ENCODE measurements around the gene ALLC.

ALLC gene

DNA sequence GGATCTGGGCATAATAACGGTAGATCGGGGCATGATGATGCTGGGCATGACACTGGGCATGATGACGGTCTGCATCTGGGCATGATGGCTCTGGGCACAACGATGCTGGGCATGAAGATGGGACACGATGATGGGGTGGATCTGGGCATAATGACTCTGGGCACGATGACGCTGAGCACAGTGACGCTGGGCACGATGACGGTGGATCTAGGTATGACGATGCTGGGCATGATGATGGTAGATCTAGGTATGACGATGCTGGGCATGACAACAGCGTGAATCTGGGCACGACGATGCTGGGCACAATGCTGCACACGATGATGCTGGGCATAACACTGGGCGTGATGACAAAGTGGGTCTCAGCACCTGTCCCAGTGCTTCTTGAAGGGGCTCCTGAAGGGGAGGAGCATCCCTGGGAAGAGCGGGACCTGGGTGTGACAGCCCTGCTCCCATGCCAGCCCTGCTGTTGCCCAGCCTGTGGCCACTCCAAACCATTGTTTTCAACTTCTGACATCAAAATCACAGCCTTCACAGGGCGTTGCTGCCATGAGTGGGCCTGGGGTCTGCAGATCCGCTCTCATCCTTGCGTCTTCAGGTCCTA is 30.4 kb upstream of the ALLC start:
- Histone ChIP-seq H3K4me2 (no peak overlapping the region), H3K9ac (no peak overlapping the region), H3K27me3 (no peaks in the 10 kb centered on the region), H3K4me1 (no peaks in the 10 kb centered on the region), H3K4me3 (no peak overlapping the region), H3K36me3 (no peaks in the 10 kb centered on the region), H4K20me1 (no peaks in the 10 kb centered on the region), H3K9me3 (no peaks in the 10 kb centered on the region), H3K27ac (no peak overlapping the region)
- TF ChIP-seq Cebpa-rat (IDR thresholded peaks at IDR 0.05): no peak

DNA sequence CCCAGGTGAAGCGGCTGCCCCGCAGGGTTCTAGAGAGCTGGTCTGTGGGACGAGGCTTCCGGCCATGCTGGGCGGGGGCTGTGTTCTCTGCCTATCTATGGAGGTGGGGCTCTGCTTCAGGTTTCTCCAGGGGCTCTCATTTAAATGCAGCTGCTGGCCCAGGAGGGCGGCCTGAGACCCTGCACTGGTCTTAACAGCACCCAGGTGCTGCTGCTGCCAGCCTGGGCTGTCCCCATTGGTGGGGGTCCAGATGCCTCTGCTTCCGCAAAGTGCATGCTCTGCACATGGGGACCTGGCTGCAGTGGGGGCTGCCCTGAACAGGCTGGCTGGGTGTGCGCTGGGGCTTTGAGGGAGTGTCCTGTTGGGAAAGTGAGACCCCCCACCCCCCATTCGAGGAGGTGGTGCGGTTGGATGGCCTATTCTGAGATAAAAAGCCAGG is 29.7 kb upstream of the ALLC start:
- Histone ChIP-seq H3K27me3 (no peaks in the 10 kb centered on the region), H3K4me2 (no peak overlapping the region), H4K20me1 (no peaks in the 10 kb centered on the region), H3K4me1 (no peaks in the 10 kb centered on the region), H3K4me3 (no peak overlapping the region), H3K9me3 (no peaks in the 10 kb centered on the region), H3K27ac (no peak overlapping the region), H3K36me3 (no peaks in the 10 kb centered on the region), H3K9ac (no peak overlapping the region)
- TF ChIP-seq Cebpa-rat (IDR thresholded peaks at IDR 0.05): no peak

DNA sequence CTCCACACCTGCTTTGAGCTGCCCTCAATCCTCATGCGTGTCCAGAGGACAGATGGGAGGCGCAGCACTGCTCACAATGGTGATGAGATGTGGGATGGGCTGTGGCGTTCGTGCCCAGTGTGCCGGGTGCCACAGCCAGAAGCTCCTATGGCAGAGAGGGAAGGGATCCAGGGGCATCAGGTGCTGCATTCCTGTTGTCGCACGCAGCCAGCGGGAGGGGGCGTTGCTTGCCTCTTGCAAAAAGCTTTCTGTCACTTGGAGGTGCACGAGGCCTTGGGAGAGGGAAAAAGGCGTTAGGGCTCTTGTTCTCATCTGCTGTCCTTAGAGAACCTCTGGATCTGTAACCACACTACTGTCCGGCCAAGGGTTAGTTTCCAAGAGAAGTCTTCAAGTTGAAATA is 29.2 kb upstream of the ALLC start:
- no peaks in the 10 kb centered on the region for H3K36me3 ChIP-seq
- no peak for TF ChIP-seq Cebpa-rat (IDR thresholded peaks at IDR 0.05)
- H3K9ac ChIP-seq: no peak overlapping the region
- no peaks in the 10 kb centered on the region for H3K9me3 ChIP-seq
- H3K27ac ChIP-seq: no peak overlapping the region
- no peaks in the 10 kb centered on the region for H3K4me1 ChIP-seq
- H4K20me1 ChIP-seq: no peaks in the 10 kb centered on the region
- no peaks in the 10 kb centered on the region for H3K27me3 ChIP-seq
- no peak overlapping the region for H3K4me3 ChIP-seq
- no peak overlapping the region for H3K4me2 ChIP-seq

DNA sequence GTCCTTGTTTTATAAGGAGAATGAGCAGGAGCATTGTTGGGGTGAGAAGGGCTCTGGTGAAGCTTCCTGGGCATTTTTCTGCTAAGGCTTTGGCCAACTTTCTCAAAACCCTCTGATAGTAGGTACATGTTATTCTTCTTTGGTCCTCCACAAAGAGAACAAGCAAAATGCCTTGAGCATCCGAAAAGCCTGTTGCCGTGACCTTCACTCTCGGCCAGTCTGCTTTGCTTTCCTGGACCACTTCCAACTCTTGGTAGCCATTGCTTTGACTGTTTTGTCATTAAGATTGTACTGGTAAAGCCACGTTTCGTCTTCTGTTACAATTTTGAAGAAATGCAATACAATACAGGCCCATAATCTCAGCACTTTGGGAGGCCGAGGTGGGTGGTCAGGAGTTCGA is 27.4 kb upstream of the ALLC start:
- no peak overlapping the region for H3K9ac ChIP-seq
- no peak overlapping the region for H3K27ac ChIP-seq
- no peak overlapping the region for H3K4me3 ChIP-seq
- TF ChIP-seq Cebpa-rat (IDR thresholded peaks at IDR 0.05): no peak
- H3K4me1 ChIP-seq: no peaks in the 10 kb centered on the region
- H3K9me3 ChIP-seq: no peaks in the 10 kb centered on the region
- H3K36me3 ChIP-seq: no peaks in the 10 kb centered on the region
- H3K4me2 ChIP-seq: no peak overlapping the region
- H3K27me3 ChIP-seq: no peaks in the 10 kb centered on the region
- H4K20me1 ChIP-seq: no peaks in the 10 kb centered on the region

DNA sequence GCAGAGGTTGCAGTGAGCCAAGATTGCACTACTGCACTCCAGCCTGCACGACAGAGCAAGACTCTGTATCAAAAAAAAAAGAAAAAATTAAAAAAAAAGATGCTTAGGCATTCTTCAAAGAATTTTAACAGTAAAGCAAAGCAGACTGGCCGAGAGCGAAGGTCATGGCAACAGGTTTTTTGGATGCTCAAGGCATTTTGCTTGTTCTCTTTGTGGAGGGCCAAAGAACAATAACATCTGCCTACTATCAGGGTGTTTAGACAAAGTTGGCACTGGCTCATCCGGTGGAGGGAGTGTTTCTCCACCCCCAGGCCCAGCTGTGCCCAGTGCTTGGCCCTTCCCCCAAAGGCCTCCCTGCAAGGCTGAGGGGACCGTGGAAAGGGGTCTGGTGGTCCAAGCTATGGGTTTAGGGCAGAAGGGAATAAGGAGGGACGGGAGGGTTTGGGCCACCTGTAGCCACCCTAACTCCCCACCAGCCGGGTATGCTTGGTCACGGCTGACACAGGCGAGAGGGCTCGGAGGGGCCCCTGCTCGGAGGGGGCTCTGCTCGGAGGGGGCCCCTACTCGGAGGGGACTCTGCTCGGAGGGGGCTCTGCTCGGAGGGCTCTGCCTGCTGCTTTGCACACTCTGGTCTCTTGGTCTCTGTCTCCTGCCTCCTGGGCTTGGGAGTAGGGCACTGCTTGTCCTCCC is 26.7 kb upstream of the ALLC start:
- H3K9ac ChIP-seq: no peak overlapping the region
- no peaks in the 10 kb centered on the region for H3K4me1 ChIP-seq
- no peaks in the 10 kb centered on the region for H3K27me3 ChIP-seq
- no peak overlapping the region for H3K4me3 ChIP-seq
- H3K9me3 ChIP-seq: no peaks in the 10 kb centered on the region
- no peak overlapping the region for H3K4me2 ChIP-seq
- no peak overlapping the region for H3K27ac ChIP-seq
- no peak for TF ChIP-seq Cebpa-rat (IDR thresholded peaks at IDR 0.05)
- no peaks in the 10 kb centered on the region for H4K20me1 ChIP-seq
- H3K36me3 ChIP-seq: no peaks in the 10 kb centered on the region

DNA sequence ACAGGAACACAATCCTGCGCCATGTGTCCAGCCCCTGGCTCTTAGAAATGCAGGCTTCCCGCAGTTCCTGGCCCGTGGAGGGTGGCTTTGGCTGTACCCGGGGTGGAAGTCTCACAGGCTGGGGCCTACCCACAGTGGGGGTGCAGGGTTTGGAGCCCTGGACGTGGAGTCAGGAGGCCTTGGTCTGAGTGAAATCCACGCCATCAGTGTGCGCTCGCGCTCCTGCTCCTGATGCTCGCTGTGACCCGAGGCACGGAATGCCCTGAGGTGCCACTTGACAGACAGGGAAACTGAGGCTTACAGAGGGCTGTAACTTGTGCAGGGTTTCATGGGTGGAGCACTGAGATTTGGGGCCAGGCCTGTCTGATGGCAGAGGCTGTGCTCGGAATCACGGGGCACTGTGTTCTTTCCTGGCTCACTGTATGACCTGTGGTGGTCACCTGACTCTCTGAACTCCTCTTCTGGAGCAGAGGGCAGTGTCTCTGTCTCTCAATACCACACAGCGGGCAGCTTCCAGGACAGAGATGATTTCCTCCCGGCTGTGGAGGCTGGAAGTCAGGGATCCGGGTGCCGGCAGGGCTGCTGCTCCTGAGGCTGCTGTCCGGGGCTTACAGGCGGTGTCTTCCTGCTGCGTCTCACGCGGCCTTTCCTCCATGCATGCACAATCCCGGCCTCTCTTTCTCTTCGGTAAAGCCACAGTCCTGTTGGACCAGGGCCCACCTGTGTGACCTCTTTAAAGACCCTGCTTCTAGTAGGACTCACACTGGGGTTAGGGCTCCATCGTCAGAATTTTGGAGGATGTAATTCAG is 25.9 kb upstream of the ALLC start:
- Histone ChIP-seq H4K20me1 (no peaks in the 10 kb centered on the region), H3K9ac (no peak overlapping the region), H3K4me1 (no peaks in the 10 kb centered on the region), H3K36me3 (no peaks in the 10 kb centered on the region), H3K27ac (no peak overlapping the region), H3K27me3 (no peaks in the 10 kb centered on the region), H3K4me3 (no peak overlapping the region), H3K9me3 (no peaks in the 10 kb centered on the region), H3K4me2 (no peak overlapping the region)
- no peak for TF ChIP-seq Cebpa-rat (IDR thresholded peaks at IDR 0.05)

DNA sequence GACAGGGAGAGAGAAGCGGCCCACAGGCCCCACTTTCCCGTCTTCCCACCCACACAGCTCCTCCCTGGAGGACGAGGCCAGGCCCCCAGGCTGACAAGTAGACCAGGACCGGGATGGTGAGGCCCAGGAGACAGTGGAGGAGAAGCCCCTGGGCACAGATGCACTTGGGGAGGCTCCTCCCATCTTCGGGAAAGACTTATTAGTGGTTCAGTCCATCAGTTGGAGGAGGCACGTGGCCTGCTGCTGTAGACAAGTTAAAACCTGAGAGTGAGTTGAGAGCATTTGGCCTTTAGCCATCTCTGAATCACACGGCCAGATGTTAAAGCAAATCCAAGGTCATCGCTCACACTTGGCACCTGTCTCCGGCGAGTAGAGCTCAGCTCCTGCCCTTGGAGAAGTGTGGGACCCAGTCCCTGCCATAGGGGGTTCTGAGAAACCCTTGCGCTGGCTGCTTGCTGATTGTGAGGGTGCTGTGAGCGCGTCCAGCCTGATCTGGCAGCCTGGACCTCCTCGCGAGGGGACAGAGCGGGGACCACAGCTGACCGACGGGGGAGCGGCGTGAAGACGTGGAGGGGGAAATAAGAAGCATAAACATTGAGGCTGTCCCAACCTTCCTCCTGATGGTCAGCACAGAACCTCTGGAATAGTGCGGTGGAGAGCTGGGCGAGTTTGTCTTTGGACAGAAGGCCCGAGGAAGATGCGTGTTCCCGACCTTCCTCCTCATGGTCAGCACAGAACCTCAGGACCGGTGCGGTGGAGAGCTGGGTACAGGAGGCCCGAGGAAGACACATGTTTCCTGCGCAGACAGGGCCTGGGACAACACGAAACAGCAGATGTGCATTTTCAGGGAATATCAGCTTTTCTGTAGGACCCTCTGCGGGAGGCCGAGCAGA is 24.7 kb upstream of the ALLC start:
- Histone ChIP-seq H3K36me3 (no peaks in the 10 kb centered on the region), H3K4me1 (no peaks in the 10 kb centered on the region), H3K27ac (no peak overlapping the region), H3K9me3 (no peaks in the 10 kb centered on the region), H3K4me2 (no peak overlapping the region), H3K4me3 (no peak overlapping the region), H3K9ac (no peak overlapping the region), H4K20me1 (no peaks in the 10 kb centered on the region), H3K27me3 (no peaks in the 10 kb centered on the region)
- no peak for TF ChIP-seq Cebpa-rat (IDR thresholded peaks at IDR 0.05)

DNA sequence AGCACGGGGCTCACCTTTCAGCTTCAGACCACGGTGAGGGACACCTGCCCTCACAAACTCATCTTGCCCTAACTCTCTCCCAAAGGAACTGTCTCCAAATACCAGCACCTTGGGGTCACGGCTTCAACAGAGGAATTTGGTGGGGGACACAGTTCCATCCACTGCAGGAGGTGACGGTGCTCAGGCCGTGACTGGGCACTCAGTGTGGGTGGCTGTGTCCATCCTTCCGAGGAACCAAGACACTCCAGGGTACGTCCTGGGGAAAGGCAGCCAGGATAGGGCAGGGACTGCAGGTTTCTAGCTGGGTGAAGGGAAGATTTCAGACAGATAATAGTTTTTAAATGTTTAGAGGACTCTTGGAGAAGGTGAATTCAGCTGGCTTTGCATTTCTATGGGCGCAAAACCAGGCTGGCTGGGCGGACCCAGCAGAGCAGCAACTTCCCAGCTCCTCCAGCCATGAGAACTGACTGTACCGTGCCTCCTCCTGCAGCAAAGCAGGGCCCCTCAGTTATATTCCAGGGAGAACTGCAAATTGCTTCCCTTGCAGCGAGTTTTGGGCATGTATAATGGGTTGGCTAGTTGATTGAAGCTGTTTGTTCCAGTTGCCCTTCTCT is 23.9 kb upstream of the ALLC start:
- no peak overlapping the region for H3K27ac ChIP-seq
- no peak overlapping the region for H3K9ac ChIP-seq
- no peaks in the 10 kb centered on the region for H4K20me1 ChIP-seq
- H3K27me3 ChIP-seq: no peaks in the 10 kb centered on the region
- no peak overlapping the region for H3K4me2 ChIP-seq
- no peaks in the 10 kb centered on the region for H3K4me1 ChIP-seq
- no peaks in the 10 kb centered on the region for H3K9me3 ChIP-seq
- no peaks in the 10 kb centered on the region for H3K36me3 ChIP-seq
- TF ChIP-seq Cebpa-rat (IDR thresholded peaks at IDR 0.05): no peak
- no peak overlapping the region for H3K4me3 ChIP-seq

DNA sequence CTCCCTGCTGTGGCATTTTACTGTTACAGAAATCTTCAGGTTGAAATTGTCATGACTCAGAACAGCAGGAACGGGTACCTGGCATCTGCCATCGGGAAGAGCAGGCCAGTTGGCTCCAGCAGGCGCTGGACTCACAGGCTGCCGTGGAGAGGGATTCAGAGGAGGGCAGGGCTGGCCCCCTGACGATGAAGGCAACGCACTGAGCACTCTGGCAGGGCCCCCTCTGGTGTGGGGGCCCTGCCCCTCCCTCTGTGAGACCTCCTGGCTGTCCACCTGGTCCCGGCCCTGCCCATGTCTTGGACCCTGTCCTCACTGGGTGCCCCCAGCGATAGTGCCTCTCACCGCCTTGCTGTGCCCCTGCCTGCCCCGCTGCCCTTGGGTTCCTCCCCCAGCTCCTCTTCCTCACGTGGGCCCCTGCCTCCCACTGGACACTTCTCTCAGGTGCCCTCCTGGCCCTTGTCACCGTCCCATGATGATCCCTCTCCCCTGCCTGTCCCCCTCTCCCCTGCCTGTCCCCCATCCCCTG is 23.3 kb upstream of the ALLC start:
- Histone ChIP-seq H3K9ac (no peak overlapping the region), H3K27me3 (no peaks in the 10 kb centered on the region), H3K4me1 (no peaks in the 10 kb centered on the region), H3K9me3 (no peaks in the 10 kb centered on the region), H3K27ac (no peak overlapping the region), H3K4me2 (no peak overlapping the region), H3K4me3 (no peak overlapping the region), H3K36me3 (no peaks in the 10 kb centered on the region), H4K20me1 (no peaks in the 10 kb centered on the region)
- TF ChIP-seq Cebpa-rat (IDR thresholded peaks at IDR 0.05): no peak
